Activated B cell treated with CpG ODN at 0.5 μM for 24 hours (primary cell): ENCODE data around the gene FTSJ1. TPM values are rescaled to one million over a fixed set of nuclear protein-coding genes. Genes with fewer than 3 reads are reported as not detected.

Experiments used
- ATAC-seq: fragments of 200-7000 bp; cut with Tn5 transposase; one replicate; pipeline ENCODE4 v1.10.0; 2021; ENCODE audit warnings: low read depth, mild to moderate bottlenecking, moderate library complexity
- CTCF ChIA-PET: fragments of 350-600 bp; sonication (Branson Sonifier 250); formaldehyde crosslinking; loops from one replicate; lab custom pipeline; 2021; ENCODE audit warnings: antibody characterized with exemption; lab: Charles Lee
- POLR2A ChIA-PET: fragments of 350-600 bp; sonication (Branson Sonifier 250); formaldehyde crosslinking; loops from one replicate; lab custom pipeline; 2021; ENCODE audit warnings: antibody characterized with exemption; lab: Charles Lee
- DNase-seq: peaks from one replicate; pipeline ENCODE4 v3.0.0; 2022
- H3K27ac Mint-ChIP-seq: one replicate; pipeline ENCODE4 v1.8.0; 2020; ENCODE audit warnings: mixed read lengths
- H3K27me3 Mint-ChIP-seq: one replicate; pipeline ENCODE4 v1.8.0; 2021; ENCODE audit warnings: mixed read lengths
- H3K36me3 Mint-ChIP-seq: one replicate; pipeline ENCODE4 v1.8.0; 2021; ENCODE audit warnings: low read depth, mixed read lengths
- H3K4me1 Mint-ChIP-seq: one replicate; pipeline ENCODE4 v1.8.0; 2021; ENCODE audit warnings: mixed read lengths
- H3K4me3 Mint-ChIP-seq: one replicate; pipeline ENCODE4 v1.8.0; 2020; ENCODE audit warnings: mild to moderate bottlenecking, mixed read lengths
- H3K9me3 Mint-ChIP-seq: one replicate; pipeline ENCODE4 v1.8.0; 2020; ENCODE audit warnings: mixed read lengths
- CTCF ChIP-seq: fragments of 200-600 bp; IDR thresholded peaks from one replicate; pipeline ENCODE4 v1.8.0; 2022; ENCODE audit warnings: antibody characterized with exemption, mild to moderate bottlenecking
- intact Hi-C: fragments of 100-400 bp; cut with micrococcal nuclease; formaldehyde crosslinking; loops from one replicate; pipeline ENCODE4 v1.15.1; 2024
- total RNA-seq: library from RNA; stranded (reverse); gene quantifications from 2 replicates; pipeline ENCODE4 v1.2.3, GENCODE V29; 2022

FTSJ1 gene
- total RNA-seq, 1 donor from 2014 or later: 44.5 TPM

GRCh38 chrX:48509245-48509590 lies 33.2 kb downstream of the FTSJ1 start:
- POLR2A ChIA-PET: interaction anchor here (1.4 to 2.5 kb wide), 4 partner anchors 30 to 175 kb away, joined by 3 to 22 read pairs (median 12); partner anchors contain the start of genes RBM3, TBC1D25 and WAS
- H3K36me3 Mint-ChIP-seq: peaks cover 5% of the 10 kb centered on the region
- peaks cover 11% of the 10 kb centered on the region for H3K4me1 Mint-ChIP-seq

DNA sequence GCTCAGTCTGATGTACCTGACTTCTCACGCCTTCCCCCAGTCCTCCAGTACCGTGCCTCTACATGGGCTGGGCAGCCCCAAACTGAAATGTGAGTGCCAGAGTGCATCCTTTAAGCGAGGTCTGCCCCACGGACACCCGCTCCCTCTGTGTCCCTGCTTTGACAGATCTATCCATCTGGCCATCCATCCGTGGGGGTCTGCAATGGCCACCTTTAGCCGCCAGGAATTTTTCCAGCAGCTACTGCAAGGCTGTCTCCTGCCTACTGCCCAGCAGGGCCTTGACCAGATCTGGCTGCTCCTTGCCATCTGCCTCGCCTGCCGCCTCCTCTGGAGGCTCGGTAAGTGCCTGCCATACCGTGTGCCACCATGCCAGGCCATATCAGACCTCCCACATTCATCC lies 33.6 kb downstream of the FTSJ1 start:
- intact Hi-C loops: loop anchor here (2.0 to 5.0 kb wide), 2 partner anchors 42 to 65 kb away; partner anchors contain the start of gene RBM3
- peak overlapping the region; percentile 91 for H3K4me3 Mint-ChIP-seq
- H3K27me3 Mint-ChIP-seq: no peaks in the 10 kb centered on the region
- no peak for DNase-seq
- no peak for ATAC-seq
- CTCF ChIA-PET: no interaction called here
- peak overlapping the region; percentile 76 for H3K27ac Mint-ChIP-seq
- POLR2A ChIA-PET: interaction anchor here (2.4 to 2.5 kb wide), 2 partner anchors 35 to 65 kb away, joined by 6 to 17 read pairs; partner anchors contain the start of gene RBM3
- peaks cover 11% of the 10 kb centered on the region for H3K4me1 Mint-ChIP-seq
- no peaks in the 10 kb centered on the region for H3K9me3 Mint-ChIP-seq
- peaks cover 7% of the 10 kb centered on the region for H3K36me3 Mint-ChIP-seq
- TF ChIP-seq CTCF: no peak

More at GRCh38 chrX:48509245-48509590, 33.2 kb downstream of the FTSJ1 start:
- Mint-ChIP-seq H3K9me3 (no peaks in the 10 kb centered on the region), H3K4me3 (peak overlapping the region; percentile 91), H3K27me3 (no peaks in the 10 kb centered on the region), H3K27ac (peak overlapping the region; percentile 76)
- CTCF ChIA-PET: no interaction called here
- no peak for DNase-seq
- TF ChIP-seq CTCF: no peak
- intact Hi-C loops: loop anchor here (2.0 to 5.0 kb wide), 2 partner anchors 42 to 66 kb away; partner anchors contain the start of gene RBM3
- ATAC-seq: no peak

- Mint-ChIP-seq H3K27me3 (no peaks in the 10 kb centered on the region), H3K36me3 (peaks cover 7% of the 10 kb centered on the region), H3K9me3 (no peaks in the 10 kb centered on the region), H3K4me3 (no peak overlapping the region), H3K4me1 (peaks cover 11% of the 10 kb centered on the region), H3K27ac (no peak overlapping the region)
- POLR2A ChIA-PET: no interaction called here
- intact Hi-C loops: no loop called here
- DNase-seq (no peak), ATAC-seq (no peak)
- TF ChIP-seq CTCF: no peak
- CTCF ChIA-PET: no interaction called here
Observed at GRCh38 chrX:48511560-48511959, 35.6 kb downstream of the FTSJ1 start.

DNA sequence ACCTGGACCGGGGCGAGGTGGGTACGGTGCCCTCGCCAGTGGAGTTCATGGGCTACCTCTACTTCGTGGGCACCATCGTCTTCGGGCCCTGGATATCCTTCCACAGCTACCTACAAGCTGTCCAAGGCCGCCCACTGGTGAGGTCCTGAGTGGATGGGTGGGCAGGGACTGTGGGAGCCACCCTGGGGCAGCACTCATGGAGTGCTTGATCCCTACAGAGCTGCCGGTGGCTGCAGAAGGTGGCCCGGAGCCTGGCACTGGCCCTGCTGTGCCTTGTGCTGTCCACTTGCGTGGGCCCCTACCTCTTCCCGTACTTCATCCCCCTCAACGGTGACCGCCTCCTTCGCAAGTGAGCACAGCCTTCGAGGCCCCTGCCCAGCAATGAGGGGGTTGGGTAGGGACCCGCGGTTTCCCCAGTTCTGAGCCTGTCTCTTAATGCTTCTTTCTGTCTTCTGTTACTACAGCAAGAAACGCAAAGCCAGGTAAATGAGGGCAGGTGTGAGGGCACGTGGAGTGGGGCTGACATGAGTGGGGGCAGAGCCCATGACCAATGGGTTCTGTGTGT lies 36.5 kb downstream of the FTSJ1 start:
- intact Hi-C loops: no loop called here
- ChIA-PET CTCF (no interaction called here), POLR2A (no interaction called here)
- Mint-ChIP-seq H3K4me1 (peaks cover 11% of the 10 kb centered on the region), H3K27ac (no peak overlapping the region), H3K4me3 (no peak overlapping the region), H3K27me3 (no peaks in the 10 kb centered on the region), H3K36me3 (peaks cover 7% of the 10 kb centered on the region), H3K9me3 (no peaks in the 10 kb centered on the region)
- no peak for TF ChIP-seq CTCF
- DNase-seq (no peak), ATAC-seq (no peak)

DNA sequence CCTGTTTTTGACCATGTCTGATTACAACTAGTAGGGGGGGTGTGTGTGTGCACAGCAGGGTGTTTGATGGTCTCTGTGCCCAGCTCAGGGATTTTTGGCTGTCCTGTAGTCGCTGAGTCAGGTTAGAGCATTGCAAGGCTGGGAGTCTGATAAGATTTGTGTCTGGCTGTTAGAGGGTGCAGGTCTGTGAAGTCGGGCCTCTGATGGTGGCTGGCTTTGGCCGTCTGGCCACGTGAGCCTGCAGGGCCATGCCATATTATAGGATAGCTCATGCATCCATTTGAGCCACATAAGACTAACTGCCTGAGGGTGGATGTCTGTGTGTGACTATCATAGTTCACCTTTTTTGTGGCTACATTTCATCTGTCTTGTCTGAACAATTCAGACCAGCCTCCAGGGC lies 37.7 kb downstream of the FTSJ1 start:
- intact Hi-C loops: no loop called here
- DNase-seq (no peak), ATAC-seq (no peak)
- TF ChIP-seq CTCF: no peak
- H3K4me3 Mint-ChIP-seq: no peak overlapping the region
- no peaks in the 10 kb centered on the region for H3K9me3 Mint-ChIP-seq
- ChIA-PET POLR2A (no interaction called here), CTCF (no interaction called here)
- H3K27me3 Mint-ChIP-seq: no peaks in the 10 kb centered on the region
- H3K36me3 Mint-ChIP-seq: peaks cover 7% of the 10 kb centered on the region
- peaks cover 7% of the 10 kb centered on the region for H3K4me1 Mint-ChIP-seq
- no peak overlapping the region for H3K27ac Mint-ChIP-seq
